ENCODE measurements around the gene BRD3OS.

DNA sequence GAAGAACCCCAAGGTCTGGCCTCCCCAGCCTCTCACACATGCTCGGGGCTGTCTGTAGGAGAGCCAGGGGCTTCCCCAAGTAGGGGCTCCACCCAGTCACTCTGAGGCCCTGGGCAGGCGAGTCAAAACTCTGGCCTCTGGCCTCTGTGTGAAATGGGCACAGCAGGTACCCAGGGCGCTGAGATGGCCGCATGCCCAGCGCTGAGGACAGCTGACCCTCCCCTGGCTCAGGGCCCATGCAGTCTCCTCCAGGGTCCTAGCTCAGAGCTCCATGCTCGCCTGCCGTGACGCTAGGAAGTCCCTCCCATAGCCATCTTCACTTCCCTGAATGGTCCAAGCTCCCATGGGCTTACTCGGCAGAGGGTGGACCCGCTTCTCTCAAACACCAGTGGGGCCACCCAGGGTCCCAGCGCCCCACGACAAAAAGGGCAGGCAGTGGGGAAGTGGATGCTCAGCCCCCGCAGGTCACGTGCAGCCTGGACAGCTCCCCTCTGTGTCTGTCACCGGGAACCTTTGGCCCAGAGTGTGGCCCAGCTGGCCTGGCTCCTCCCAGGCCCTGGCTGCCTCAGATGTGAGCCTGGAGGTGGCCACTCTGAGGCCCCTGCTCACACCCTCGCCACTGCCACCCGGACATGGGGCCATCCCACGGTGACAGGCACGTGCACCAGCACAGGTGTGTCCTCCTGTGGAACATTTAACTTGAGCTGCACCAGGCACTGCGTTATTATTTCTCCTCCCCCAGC lies 21.0 kb upstream of the BRD3OS start:
- TF ChIP-seq, protein P1, sequence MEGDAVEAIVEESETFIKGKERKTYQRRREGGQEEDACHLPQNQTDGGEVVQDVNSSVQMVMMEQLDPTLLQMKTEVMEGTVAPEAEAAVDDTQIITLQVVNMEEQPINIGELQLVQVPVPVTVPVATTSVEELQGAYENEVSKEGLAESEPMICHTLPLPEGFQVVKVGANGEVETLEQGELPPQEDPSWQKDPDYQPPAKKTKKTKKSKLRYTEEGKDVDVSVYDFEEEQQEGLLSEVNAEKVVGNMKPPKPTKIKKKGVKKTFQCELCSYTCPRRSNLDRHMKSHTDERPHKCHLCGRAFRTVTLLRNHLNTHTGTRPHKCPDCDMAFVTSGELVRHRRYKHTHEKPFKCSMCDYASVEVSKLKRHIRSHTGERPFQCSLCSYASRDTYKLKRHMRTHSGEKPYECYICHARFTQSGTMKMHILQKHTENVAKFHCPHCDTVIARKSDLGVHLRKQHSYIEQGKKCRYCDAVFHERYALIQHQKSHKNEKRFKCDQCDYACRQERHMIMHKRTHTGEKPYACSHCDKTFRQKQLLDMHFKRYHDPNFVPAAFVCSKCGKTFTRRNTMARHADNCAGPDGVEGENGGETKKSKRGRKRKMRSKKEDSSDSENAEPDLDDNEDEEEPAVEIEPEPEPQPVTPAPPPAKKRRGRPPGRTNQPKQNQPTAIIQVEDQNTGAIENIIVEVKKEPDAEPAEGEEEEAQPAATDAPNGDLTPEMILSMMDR (IDR thresholded peaks at IDR 0.05): no peak
- no peak for TF ChIP-seq POLR2A (IDR thresholded peaks at IDR 0.05)

Data from ovary (tissue), 3 donors.